Heart right ventricle (tissue), 16 donors: Measurements from ENCODE around the gene VPS13D. TPM values are rescaled to one million over a fixed set of nuclear protein-coding genes. Genes with fewer than 3 reads are reported as not detected.
A peak's percentile ranks its signal among the peaks of the same experiment; 100 is the strongest.

Source experiments
- ATAC-seq, 8 donors: fragments of 200-7000 bp; cut with Tn5 transposase; one replicate each; pipeline ENCODE4 v1.9.1; 2020; ENCODE audit warnings: mild to moderate bottlenecking in 8 of 8, moderate library complexity in 8 of 8, moderate number of reproducible peaks in 1 of 8
- DNase-seq, 2 donors: peaks; one replicate each; pipeline ENCODE4 v3.0.0-alpha.2; 2020
- H3K27ac ChIP-seq, 10 donors: fragments of 200-600 bp; sonication (generic) in 2 of 10; one replicate each; pipeline versions ENCODE4 v1.5.0 to v1.8.0; 2020 to 2022; ENCODE audit warnings: mild to moderate bottlenecking in 3 of 10
- H3K27me3 ChIP-seq, 7 donors: fragments of 200-600 bp; one replicate each; pipeline ENCODE4 v1.8.0; 2021 to 2022; ENCODE audit warnings: mild to moderate bottlenecking in 2 of 7
- H3K36me3 ChIP-seq, 9 donors: fragments of 200-600 bp; sonication (generic) in 1 of 9; one replicate each; pipeline versions ENCODE4 v1.5.0 to v1.8.0; 2020 to 2022; ENCODE audit warnings: mild to moderate bottlenecking in 2 of 9
- H3K4me1 ChIP-seq, 9 donors: fragments of 200-600 bp; sonication (generic) in 1 of 9; one replicate each; pipeline versions ENCODE4 v1.5.0 to v1.8.0; 2020 to 2022; ENCODE audit warnings: mild to moderate bottlenecking in 4 of 9
- H3K4me3 ChIP-seq, 10 donors: fragments of 200-600 bp; sonication (generic) in 2 of 10; one replicate each; pipeline versions ENCODE4 v1.5.0 to v1.8.0; 2020 to 2022; ENCODE audit warnings: mild to moderate bottlenecking in 7 of 10, moderate library complexity in 2 of 10
- H3K9me3 ChIP-seq, 11 donors: fragments of 200-600 bp in 10 of 11; sonication (generic) in 2 of 11; one replicate each; pipeline versions ENCODE4 v1.5.0 to v1.8.0; 2013 to 2022; ENCODE audit warnings: mild to moderate bottlenecking in 2 of 11, control low read depth in 1 of 11, moderate library complexity in 1 of 11
- CTCF ChIP-seq, 9 donors: fragments of 200-600 bp; sonication (generic) in 2 of 9; IDR thresholded peaks; one replicate each; pipeline versions ENCODE4 v1.5.0 to v1.8.0; 2021 to 2022; ENCODE audit warnings: antibody characterized with exemption in 9 of 9, mild to moderate bottlenecking in 5 of 9, moderate library complexity in 1 of 9
- WGBS, 2 donors: extraction: QIAGEN DNeasy Blood & Tissue Kit; methylation state at CpG; one replicate each; pipeline ENCODE4 v1.1.7; 2013; ENCODE audit warnings: inconsistent platforms in 1 of 2; 5-methylcytosine and 5-hydroxymethylcytosine counted together
- intact Hi-C, 10 donors: fragments of 100-400 bp; cut with DNase I; formaldehyde crosslinking; loops; one replicate each; pipeline versions ENCODE4 v1.11.1 to v1.14.2; 2022
- polyA plus RNA-seq, 2 donors: library from polyadenylated mRNA; stranded (reverse); fragments of 200-250 nt; gene quantifications; one replicate each; pipeline ENCODE4 v1.2.3, GENCODE V29; 2013
- total RNA-seq, 10 donors: library from RNA; stranded (reverse); fragmentation: NEBNext Ultra II Directional in 3 of 10; extraction: Animal tissue kit (Norgen Biotek cat#: 25700) in 3 of 10; gene quantifications; one replicate each; pipeline versions ENCODE4 v1.2.1 to v1.2.4, GENCODE V29; 2021 to 2023
- donor health status: Arrhythmogenic right ventricular cardiomyopathy.
- donor health status: ischemic (EF 13 %, LVEDD 7.1; RV severe dilation, severe dysfunction).
- donor health status: healthy with polysubstance abuse.
- donor health status: DM: no; HTN: yes; CAD: no.
- donor health status: DM: no; HTN: no; CAD: no.
- donor health status: ischemic (EF 25% LVEDD 6.9; RV normal size, moderate dysfunction).
- donor health status: ischemic (EF 25% LVEDD 5.7; RV mildly dilated, moderate dysfunction).
- donor health status: healthy.
- donor health status: DM: yes; HTN: yes; CAD: no.
- donor health status: Ischemic cardiomyopathy.
- donor health status: ischemic (EF 35%, LVEDD 5.7; RV mildly dilated, moderate dysfunction).
- donor health status: nonischemic (EF 11% LVEDD 7.7; RV severe dilation, severe dysfunction).
- donor health status: DM: yes; HTN: yes; CAD: no.
- donor health status: PGD.
- donor health status: ischemic (EF 29% LVEDD 5.4; RV normal size, mild dysfunction).
- donor health status: nonischemic (EF 23%, LVEDD 6.1; RV moderate dilation, normal function).

The VPS13D gene
- total and polyA plus RNA-seq, 12 donors, result 36.9 to 161 (median 83.3) TPM

DNA sequence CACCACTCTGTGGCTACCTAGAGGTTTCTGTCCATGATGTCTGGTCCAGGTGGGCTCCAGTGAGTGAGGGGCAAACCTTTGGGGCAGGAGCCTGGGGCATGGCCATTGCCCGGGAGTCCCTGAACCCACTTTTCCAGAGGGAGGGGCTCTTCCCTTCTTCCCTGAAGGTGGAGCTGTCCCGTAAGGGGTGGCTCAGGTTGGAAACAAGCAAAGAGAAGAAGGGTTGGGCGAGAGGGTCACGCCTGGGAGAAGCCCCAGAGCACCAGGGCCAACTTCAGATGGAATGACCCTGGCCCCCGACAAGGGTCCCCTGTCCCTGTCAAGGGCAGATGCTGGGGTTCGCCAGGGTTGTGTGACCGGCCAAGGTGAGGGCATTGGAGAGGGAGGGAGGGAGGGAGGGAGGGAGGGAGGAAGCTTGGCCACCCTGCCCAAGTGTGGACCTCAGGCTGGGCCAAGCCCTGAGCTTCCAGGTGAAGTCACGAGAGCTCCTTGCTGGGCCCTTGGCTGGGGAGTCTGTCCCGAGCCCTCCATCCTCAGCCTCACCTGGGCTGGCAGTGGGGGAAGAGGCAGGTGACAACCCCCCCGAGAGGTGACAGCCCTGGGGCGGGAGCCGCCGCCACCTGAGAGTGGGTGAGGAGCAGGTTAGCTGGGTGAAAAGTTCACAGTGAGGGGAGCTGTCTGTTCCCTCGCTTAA is 318.6 kb downstream of the VPS13D start:
- DNase-seq (no peak), ATAC-seq (no peak)
- no peak for TF ChIP-seq CTCF (IDR thresholded peaks at IDR 0.05)
- H3K4me3 ChIP-seq, result no peak overlapping the region
- intact Hi-C loops, result loop anchor here in 3 of 10 donors (5.0 kb wide), 2 partner anchors 46 to 69 kb away; partner anchors contain the start of gene DHRS3 (in 2 of the 3)
- H3K4me1 ChIP-seq, result peaks cover 24 to 75% (median 54%) of the 10 kb centered on the region in 9 donors
- H3K27me3 ChIP-seq, result no peaks in the 10 kb centered on the region
- 92 to 94% methylated on average over 14 of the region's 14 CpGs for WGBS, 2 donors
- peak overlapping the region in 9 of 10 donors; percentile 58 to 82 (median 69) for H3K27ac ChIP-seq
- no peaks in the 10 kb centered on the region for H3K36me3 ChIP-seq
- no peaks in the 10 kb centered on the region for H3K9me3 ChIP-seq

- 58 to 59% methylated on average over 26 to 27 of the region's 27 CpGs for WGBS, 2 donors
- no peak for TF ChIP-seq CTCF (IDR thresholded peaks at IDR 0.05)
- Histone ChIP-seq H3K4me1 (peaks cover 25 to 80% (median 54%) of the 10 kb centered on the region in 9 donors), H3K27me3 (no peaks in the 10 kb centered on the region), H3K9me3 (no peaks in the 10 kb centered on the region), H3K4me3 (no peak overlapping the region), H3K36me3 (no peaks in the 10 kb centered on the region), H3K27ac (peak overlapping the region in 9 of 10 donors; percentile 58 to 82 (median 69))
- DNase-seq, result peak in 1 of 2 donors; percentile 61
- intact Hi-C loops, result loop anchor here in 3 of 10 donors (5.0 kb wide), 2 partner anchors 47 to 68 kb away; partner anchors contain the start of gene DHRS3 (in 2 of the 3)
- ATAC-seq, result peak in 6 of 8 donors; percentile 4 to 57 (median 20)
Measured at GRCh38 chr1:12548973-12549459, 319.2 kb downstream of the VPS13D start.

- intact Hi-C loops, result loop anchor here in 4 of 10 donors (5.0 kb wide), 3 partner anchors 43 to 68 kb away; partner anchors contain the start of gene DHRS3 (in 2 of the 4)
- H3K4me1 ChIP-seq, result peaks cover 25 to 78% (median 58%) of the 10 kb centered on the region in 9 donors
- WGBS, 2 donors, result 58 to 75% methylated on average over 31 of the region's 31 CpGs
- H3K27ac ChIP-seq, result peak overlapping the region in 9 of 10 donors; percentile 58 to 82 (median 69)
- peak in 7 of 8 donors; percentile 9 to 49 (median 30) for ATAC-seq
- DNase-seq, result peak; percentile 62
- H3K4me3 ChIP-seq, result no peak overlapping the region
- no peak for TF ChIP-seq CTCF (IDR thresholded peaks at IDR 0.05)
- no peaks in the 10 kb centered on the region for H3K36me3 ChIP-seq
- H3K27me3 ChIP-seq, result no peaks in the 10 kb centered on the region
- no peaks in the 10 kb centered on the region for H3K9me3 ChIP-seq
Measured at GRCh38 chr1:12549460-12550349, 319.9 kb downstream of the VPS13D start.

DNA sequence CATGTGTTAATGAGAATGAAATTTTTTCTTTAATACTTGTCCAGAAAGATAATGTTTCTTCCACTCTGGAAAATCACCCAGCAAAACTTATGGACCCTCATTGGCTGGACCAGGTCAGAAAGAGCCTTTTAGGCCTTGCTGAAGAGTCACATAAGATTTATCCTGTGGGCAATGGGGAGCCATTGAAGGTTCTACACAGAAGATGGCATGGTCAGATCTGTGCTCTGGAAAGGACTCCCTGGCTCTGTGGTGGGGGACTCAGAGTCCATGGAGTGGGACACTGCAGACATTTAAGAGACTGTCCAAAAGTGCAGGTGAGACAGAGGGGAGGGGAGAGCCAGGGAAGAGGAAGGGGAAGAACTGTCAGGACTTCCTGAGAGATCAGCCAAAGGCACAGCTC is 321.8 kb downstream of the VPS13D start:
- ATAC-seq (no peak), DNase-seq (no peak)
- Histone ChIP-seq H3K27me3 (no peaks in the 10 kb centered on the region), H3K36me3 (no peaks in the 10 kb centered on the region), H3K4me1 (peaks cover 25 to 84% (median 54%) of the 10 kb centered on the region in 9 donors), H3K9me3 (no peaks in the 10 kb centered on the region), H3K4me3 (no peak overlapping the region), H3K27ac (peak overlapping the region in 4 of 10 donors; percentile 78 to 90 (median 89))
- intact Hi-C loops, result loop anchor here in 1 of 10 donors (5.0 kb wide), 1 partner anchor 41 kb away; no protein-coding TSS in a partner anchor
- TF ChIP-seq CTCF (IDR thresholded peaks at IDR 0.05), result no peak
